OCI-LY7 (cell line): ENCODE data around the gene CAP2. TPM values are rescaled to one million over a fixed set of nuclear protein-coding genes. Genes with fewer than 3 reads are reported as not detected.

Source experiments
- BruUV-seq: library from RNA; stranded (reverse); fragments of 400-500 nt; replicated peaks from 2 replicates; lab custom pipeline; 2021; lab: Mats Ljungman, UMichigan
- CTCF ChIA-PET: fragments of 300-600 bp; sonication (Branson Sonifier 250); formaldehyde crosslinking; loops from one replicate; lab custom pipeline; 2022; ENCODE audit warnings: antibody characterized with exemption; ENCODE audit not compliant: unreplicated experiment; lab: Charles Lee
- POLR2A ChIA-PET: fragments of 300-600 bp; sonication (Branson Sonifier 250); formaldehyde crosslinking; loops from one replicate; lab custom pipeline; 2022; ENCODE audit warnings: antibody characterized with exemption; lab: Charles Lee
- DNase-seq: peaks from one replicate; pipeline ENCODE4 v3.0.0-alpha.2; 2015; ENCODE audit warnings: low spot score
- H2AFZ ChIP-seq: fragments of 200-600 bp; sonication (generic), shearing (Covaris generic); 2 replicates; pipeline ENCODE4 v1.6.1; 2014; ENCODE audit warnings: mild to moderate bottlenecking, antibody characterized with exemption, low read length, moderate library complexity
- H3K27ac ChIP-seq: fragments of 200-600 bp; sonication (generic); 2 replicates; pipeline ENCODE4 v1.5.1; 2014; ENCODE audit warnings: mixed run types, low read depth, mild to moderate bottlenecking, moderate library complexity, low read length, inconsistent platforms; ENCODE audit not compliant: poor library complexity, severe bottlenecking
- H3K36me3 ChIP-seq: fragments of 200-600 bp; sonication (generic); 2 replicates; pipeline ENCODE4 v1.6.1; 2014; ENCODE audit warnings: mild to moderate bottlenecking, antibody characterized with exemption, low read length, moderate library complexity, mixed read lengths; ENCODE audit not compliant: insufficient read depth
- H3K4me1 ChIP-seq: fragments of 200-600 bp; sonication (generic); 2 replicates; pipeline ENCODE4 v1.5.1; 2014; ENCODE audit warnings: mild to moderate bottlenecking, low read length; ENCODE audit not compliant: insufficient read depth, poor library complexity, severe bottlenecking
- H3K4me2 ChIP-seq: fragments of 200-600 bp; sonication (generic); 2 replicates; pipeline ENCODE4 v1.6.1; 2014; ENCODE audit warnings: mild to moderate bottlenecking, low read length
- H3K4me3 ChIP-seq: fragments of 200-600 bp; sonication (generic); 2 replicates; pipeline ENCODE4 v1.5.1; 2014; ENCODE audit warnings: mild to moderate bottlenecking, low read depth, low read length; ENCODE audit not compliant: poor library complexity, severe bottlenecking
- H3K79me2 ChIP-seq: fragments of 200-600 bp; sonication (generic); 2 replicates; pipeline ENCODE4 v1.6.1; 2016; ENCODE audit warnings: low read depth, mild to moderate bottlenecking, low read length, moderate library complexity, mixed read lengths; ENCODE audit not compliant: insufficient read depth
- H3K9me2 ChIP-seq: fragments of 200-600 bp; sonication (generic); 2 replicates; pipeline ENCODE4 v1.6.1; 2016; ENCODE audit warnings: mild to moderate bottlenecking, low read length, mixed read lengths; ENCODE audit not compliant: insufficient read depth
- H3K9me3 ChIP-seq: fragments of 200-600 bp; sonication (generic); 2 replicates; pipeline ENCODE4 v1.6.1; 2014; ENCODE audit warnings: mild to moderate bottlenecking, mixed run types, low read length, mixed read lengths
- H4K20me1 ChIP-seq: fragments of 200-600 bp; sonication (generic); 2 replicates; pipeline ENCODE4 v1.6.1; 2014; ENCODE audit warnings: mild to moderate bottlenecking, antibody characterized with exemption, low read length, moderate library complexity, mixed read lengths; ENCODE audit not compliant: insufficient read depth
- CTCF ChIP-seq: fragments of 200-600 bp; sonication (generic); conservative IDR thresholded peaks from 2 replicates; pipeline ENCODE4 v1.5.1; 2014; ENCODE audit warnings: mild to moderate bottlenecking, antibody characterized with exemption, low read length, moderate library complexity, mixed read lengths
- EZH2phosphoT487 ChIP-seq: fragments of 200-600 bp; sonication (generic); IDR thresholded peaks from 2 replicates; pipeline ENCODE4 v1.6.1; 2018; ENCODE audit warnings: low read depth, borderline replicate concordance, mild to moderate bottlenecking, mixed run types, antibody characterized with exemption, low read length, moderate library complexity, mixed read lengths
- intact Hi-C: fragments of 100-400 bp; cut with micrococcal nuclease; formaldehyde crosslinking; loops from one replicate; pipeline ENCODE4 v1.10.0; 2022; ENCODE audit not compliant: unreplicated experiment
- total RNA-seq, 2 experiments: library from RNA; depleted of rRNA in 1 of 2; stranded (reverse); fragments of >200 nt in 1 of 2; shearing (Covaris generic) in 1 of 2; gene quantifications; 2 replicates each; pipeline ENCODE4 v1.2.3, GENCODE V29; 2014 to 2022

The CAP2 gene
- total RNA-seq, 2 experiments from 2014 or later, result not detected

- ChIA-PET CTCF (no interaction called here), POLR2A (no interaction called here)
- BruUV-seq, result no TSS peak
- Histone ChIP-seq H3K79me2 (no peaks in the 10 kb centered on the region), H3K4me3 (no peak overlapping the region), H2AFZ (no peak overlapping the region), H3K9me3 (no peaks in the 10 kb centered on the region), H3K36me3 (no peaks in the 10 kb centered on the region), H4K20me1 (no peaks in the 10 kb centered on the region), H3K27ac (no peak overlapping the region), H3K4me2 (no peak overlapping the region), H3K9me2 (no peaks in the 10 kb centered on the region), H3K4me1 (no peaks in the 10 kb centered on the region)
- no peak for TF ChIP-seq CTCF
- no peak for TF ChIP-seq EZH2phosphoT487
- no peak for DNase-seq
- intact Hi-C loops, result loop anchor here (10.0 kb wide), 1 partner anchor 915 kb away; no protein-coding TSS in a partner anchor
Measured at GRCh38 chr6:17589406-17590096, 196.2 kb downstream of the CAP2 start.

- Histone ChIP-seq H3K9me2 (no peaks in the 10 kb centered on the region), H2AFZ (no peak overlapping the region), H3K79me2 (no peaks in the 10 kb centered on the region), H3K27ac (no peak overlapping the region), H4K20me1 (no peaks in the 10 kb centered on the region), H3K9me3 (no peaks in the 10 kb centered on the region), H3K4me1 (no peaks in the 10 kb centered on the region), H3K4me3 (no peak overlapping the region), H3K36me3 (no peaks in the 10 kb centered on the region), H3K4me2 (no peak overlapping the region)
- TF ChIP-seq EZH2phosphoT487, result no peak
- TF ChIP-seq CTCF, result no peak
- BruUV-seq, result no TSS peak
- ChIA-PET CTCF (no interaction called here), POLR2A (interaction anchor here (0.6 to 1.0 kb wide), 2 partner anchors 211 to 213 kb away, joined by 3 to 4 read pairs; no protein-coding TSS in a partner anchor)
- intact Hi-C loops, result no loop called here
- no peak for DNase-seq
Measured at GRCh38 chr6:17591287-17591686, 197.9 kb downstream of the CAP2 start.

GRCh38 chr6:17593246-17593645 lies 199.9 kb downstream of the CAP2 start:
- no peak overlapping the region for H3K4me2 ChIP-seq
- no TSS peak for BruUV-seq
- no peaks in the 10 kb centered on the region for H4K20me1 ChIP-seq
- intact Hi-C loops, result no loop called here
- no peak for DNase-seq
- ChIA-PET CTCF (no interaction called here), POLR2A (interaction anchor here (0.7 kb wide), 1 partner anchor 1269 kb away, joined by 7 read pairs; no protein-coding TSS in a partner anchor)
- no peaks in the 10 kb centered on the region for H3K79me2 ChIP-seq
- H3K9me2 ChIP-seq, result no peaks in the 10 kb centered on the region
- H3K27ac ChIP-seq, result no peak overlapping the region
- no peak for TF ChIP-seq CTCF
- no peak for TF ChIP-seq EZH2phosphoT487
- no peaks in the 10 kb centered on the region for H3K4me1 ChIP-seq
- H2AFZ ChIP-seq, result no peak overlapping the region
- H3K36me3 ChIP-seq, result no peaks in the 10 kb centered on the region
- no peak overlapping the region for H3K4me3 ChIP-seq
- no peaks in the 10 kb centered on the region for H3K9me3 ChIP-seq
